A673 (cell line): ENCODE data around the gene CFAP221.

Source experiments
- EZH2 ChIP-seq: fragments of 200-600 bp; sonication (generic); IDR thresholded peaks from 2 replicates; pipeline ENCODE4 v1.6.1; 2017; ENCODE audit warnings: borderline replicate concordance, low read depth, mild to moderate bottlenecking, mixed read lengths, antibody characterized with exemption, low read length; ENCODE audit not compliant: poor library complexity, severe bottlenecking
- TF ChIP-seq, protein P1 (sequence below): fragments of 300-800, 200-600 bp; sonication (generic); conservative IDR thresholded peaks from 2 replicates; pipeline ENCODE4 v1.5.1; 2017; ENCODE audit warnings: low read depth, mild to moderate bottlenecking, antibody characterized with exemption, low read length, moderate library complexity, mixed read lengths

GRCh38 chr2:119520696-119521432 is 23.4 kb upstream of the CFAP221 start:
- TF ChIP-seq, protein P1, sequence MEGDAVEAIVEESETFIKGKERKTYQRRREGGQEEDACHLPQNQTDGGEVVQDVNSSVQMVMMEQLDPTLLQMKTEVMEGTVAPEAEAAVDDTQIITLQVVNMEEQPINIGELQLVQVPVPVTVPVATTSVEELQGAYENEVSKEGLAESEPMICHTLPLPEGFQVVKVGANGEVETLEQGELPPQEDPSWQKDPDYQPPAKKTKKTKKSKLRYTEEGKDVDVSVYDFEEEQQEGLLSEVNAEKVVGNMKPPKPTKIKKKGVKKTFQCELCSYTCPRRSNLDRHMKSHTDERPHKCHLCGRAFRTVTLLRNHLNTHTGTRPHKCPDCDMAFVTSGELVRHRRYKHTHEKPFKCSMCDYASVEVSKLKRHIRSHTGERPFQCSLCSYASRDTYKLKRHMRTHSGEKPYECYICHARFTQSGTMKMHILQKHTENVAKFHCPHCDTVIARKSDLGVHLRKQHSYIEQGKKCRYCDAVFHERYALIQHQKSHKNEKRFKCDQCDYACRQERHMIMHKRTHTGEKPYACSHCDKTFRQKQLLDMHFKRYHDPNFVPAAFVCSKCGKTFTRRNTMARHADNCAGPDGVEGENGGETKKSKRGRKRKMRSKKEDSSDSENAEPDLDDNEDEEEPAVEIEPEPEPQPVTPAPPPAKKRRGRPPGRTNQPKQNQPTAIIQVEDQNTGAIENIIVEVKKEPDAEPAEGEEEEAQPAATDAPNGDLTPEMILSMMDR, result no peak
- TF ChIP-seq EZH2, result no peak
